Measurements from ENCODE around the gene POU5F2.

POU5F2 gene

GRCh38 chr5:93715761-93716160, 25.6 kb downstream of the POU5F2 start:
- DNase-seq, result no peak

GRCh38 chr5:93715327-93715726, 26.1 kb downstream of the POU5F2 start:
- DNase-seq, result no peak

- no peak for DNase-seq
Measured at GRCh38 chr5:93708442-93708841, 33.0 kb downstream of the POU5F2 start.

- DNase-seq, result no peak
Measured at GRCh38 chr5:93705896-93706295, 35.5 kb downstream of the POU5F2 start.

GRCh38 chr5:93704996-93705395, 36.4 kb downstream of the POU5F2 start:
- no peak for DNase-seq

GRCh38 chr5:93691997-93692396, 49.4 kb downstream of the POU5F2 start:
- no peak for DNase-seq

Measured in CD4-positive, alpha-beta T cell treated with Interleukin-12 subunit alpha and Interleukin-12 subunit beta, for 1 hour (primary cell).